T-helper 2 cell treated with Interferon-gamma antibody and Interleukin-4, amounts not matched to agents 5 μg/mL and 100 μg/mL, for 36 hours (primary cell): ENCODE data around the gene NKX2-8.

Experiments used
- DNase-seq: peaks from one replicate; pipeline ENCODE4 v3.0.0; 2021; ENCODE audit warnings: low spot score
- H3K27ac Mint-ChIP-seq: one replicate; pipeline ENCODE4 v1.8.0; 2021; ENCODE audit warnings: mild to moderate bottlenecking, mixed read lengths
- H3K27me3 Mint-ChIP-seq: one replicate; pipeline ENCODE4 v1.8.0; 2021; ENCODE audit warnings: low read depth, mixed read lengths
- H3K36me3 Mint-ChIP-seq: one replicate; pipeline ENCODE4 v1.8.0; 2021; ENCODE audit warnings: low read depth, mixed read lengths
- H3K4me1 Mint-ChIP-seq: one replicate; pipeline ENCODE4 v1.8.0; 2021; ENCODE audit warnings: low read depth, mixed read lengths
- H3K4me3 Mint-ChIP-seq: one replicate; pipeline ENCODE4 v1.8.0; 2022; ENCODE audit warnings: mild to moderate bottlenecking, moderate library complexity, mixed read lengths
- H3K9me3 Mint-ChIP-seq: one replicate; pipeline ENCODE4 v1.8.0; 2021; ENCODE audit warnings: mixed read lengths

The NKX2-8 gene

DNA sequence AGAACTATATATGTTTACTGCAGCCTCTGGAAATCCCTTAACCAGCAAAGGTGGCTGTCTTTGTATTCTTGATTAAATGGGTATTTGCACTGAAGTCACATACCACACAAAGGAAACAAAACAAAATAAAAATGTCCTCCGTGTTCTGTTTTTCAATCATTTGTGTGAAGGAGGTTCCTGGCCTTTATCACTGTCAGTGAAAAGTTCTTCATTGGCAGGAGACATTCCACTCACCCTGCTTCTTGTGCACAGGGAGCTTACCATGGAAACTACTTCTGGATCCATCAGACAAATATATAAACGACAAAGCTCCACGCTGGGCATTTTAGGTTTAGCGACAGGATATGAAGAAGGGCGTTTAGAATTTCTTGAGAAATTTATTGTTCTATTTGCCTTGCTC, 5.7 kb upstream of the NKX2-8 start:
- H3K36me3 Mint-ChIP-seq = no peaks in the 10 kb centered on the region
- no peak overlapping the region for H3K27ac Mint-ChIP-seq
- H3K4me1 Mint-ChIP-seq = no peaks in the 10 kb centered on the region
- H3K9me3 Mint-ChIP-seq = no peaks in the 10 kb centered on the region
- H3K27me3 Mint-ChIP-seq = peaks cover 76% of the 10 kb centered on the region
- DNase-seq = no peak
- no peak overlapping the region for H3K4me3 Mint-ChIP-seq

DNA sequence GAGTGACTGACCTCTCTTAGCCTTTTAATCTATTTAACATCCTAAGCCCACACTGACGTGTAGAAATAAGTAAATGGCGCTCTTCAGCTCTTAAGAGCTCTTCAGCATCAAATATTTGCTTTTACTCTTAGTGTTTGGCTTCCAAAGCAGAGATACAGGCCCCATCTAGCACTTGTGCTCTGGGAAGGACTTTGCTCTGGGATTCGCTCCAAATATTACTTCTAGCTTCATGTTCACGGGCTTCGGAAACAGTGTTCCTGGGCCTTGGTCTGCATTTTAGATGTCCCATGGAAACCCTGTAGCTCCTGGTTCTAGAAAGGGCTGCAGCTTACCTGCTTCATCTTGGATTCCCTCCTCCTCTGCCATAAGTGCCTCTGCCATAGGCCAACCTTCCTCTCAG, 2.7 kb upstream of the NKX2-8 start:
- Mint-ChIP-seq H3K9me3 (no peaks in the 10 kb centered on the region), H3K27ac (no peak overlapping the region), H3K4me3 (no peak overlapping the region), H3K36me3 (no peaks in the 10 kb centered on the region), H3K4me1 (no peaks in the 10 kb centered on the region), H3K27me3 (peaks cover 80% of the 10 kb centered on the region)
- DNase-seq = no peak

DNA sequence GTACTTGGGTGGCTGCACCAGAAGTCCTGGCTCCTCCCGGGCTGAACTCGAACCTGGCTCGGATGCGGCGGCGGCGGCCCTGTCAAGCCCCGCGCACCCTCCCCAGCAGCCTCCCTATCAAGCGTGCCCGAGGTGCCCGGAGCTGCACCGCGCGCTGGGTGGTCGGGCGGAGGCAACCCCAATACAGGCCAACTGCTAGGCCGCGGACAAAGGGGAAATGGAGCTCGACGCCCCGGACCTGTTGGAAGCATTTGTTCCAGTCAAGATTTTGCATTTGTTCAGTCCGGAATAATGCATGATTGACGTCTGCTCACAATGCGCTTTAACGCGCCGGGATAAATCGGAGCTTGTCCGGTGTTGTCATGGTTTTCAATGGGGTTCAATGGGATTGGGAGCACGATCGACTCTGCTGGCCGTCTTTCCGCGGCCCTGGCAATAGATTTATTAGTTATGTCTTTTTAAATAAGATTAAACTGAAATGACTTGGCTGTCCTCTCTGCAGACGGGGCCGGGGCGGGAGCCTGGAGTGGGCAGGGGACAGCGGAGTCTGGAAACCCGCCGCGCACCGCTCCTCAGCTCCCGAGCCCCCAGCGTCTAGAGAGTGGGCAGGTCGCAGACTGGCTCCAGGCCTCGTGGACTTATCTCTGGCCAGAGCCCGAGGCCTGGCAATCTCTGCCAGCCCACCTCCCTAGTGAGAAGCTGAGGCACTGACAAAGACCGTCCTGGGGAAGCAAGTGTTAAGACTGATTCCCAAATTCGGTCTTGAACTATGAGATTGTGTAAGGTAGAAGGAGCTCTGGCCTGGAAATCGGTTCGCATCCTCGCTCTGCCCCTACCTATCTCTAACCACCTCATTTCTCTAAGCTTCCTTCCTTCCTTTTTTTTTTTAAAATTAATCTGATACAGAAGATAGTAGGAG, 1.7 kb upstream of the NKX2-8 start:
- H3K27me3 Mint-ChIP-seq = peaks cover 82% of the 10 kb centered on the region

DNA sequence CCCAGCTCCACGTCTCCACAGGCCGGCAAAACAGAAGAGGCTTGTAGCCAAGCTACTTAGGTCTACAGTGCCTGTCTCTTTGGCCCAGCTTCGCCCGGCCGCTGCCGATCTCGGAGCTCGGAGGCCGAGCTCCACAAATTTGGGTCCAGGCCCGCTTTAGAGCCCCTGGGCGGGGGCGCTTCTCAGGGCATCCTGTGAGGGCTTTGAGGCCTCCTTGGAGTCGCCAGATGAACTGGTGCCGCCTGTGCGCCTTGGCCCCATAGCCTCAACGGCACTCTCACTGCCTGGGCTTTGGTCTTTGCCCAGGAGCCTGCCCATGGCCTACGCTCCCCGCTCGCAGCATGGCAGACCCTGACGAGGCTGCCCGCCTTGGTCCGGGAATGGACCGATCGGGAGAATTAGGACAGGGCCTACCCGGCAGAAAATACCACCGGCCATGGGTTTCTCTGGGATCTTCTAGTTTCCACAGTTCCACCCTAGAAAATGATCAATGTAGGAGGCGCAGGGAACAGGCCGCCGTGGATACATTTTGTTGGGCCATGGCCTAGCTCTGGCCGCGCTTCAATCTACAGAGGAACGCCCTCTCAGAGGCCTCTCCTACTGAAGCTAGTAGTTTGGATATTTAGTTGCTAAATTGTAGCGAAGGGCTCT, 953 bp upstream of the NKX2-8 start:
- peaks cover 80% of the 10 kb centered on the region for H3K27me3 Mint-ChIP-seq
- no peak overlapping the region for H3K27ac Mint-ChIP-seq
- DNase-seq = no peak
- no peak overlapping the region for H3K4me3 Mint-ChIP-seq
- H3K4me1 Mint-ChIP-seq = no peaks in the 10 kb centered on the region
- H3K9me3 Mint-ChIP-seq = no peaks in the 10 kb centered on the region
- no peaks in the 10 kb centered on the region for H3K36me3 Mint-ChIP-seq

More for the DNA sequence above, 1.7 kb upstream of the NKX2-8 start:
- H3K9me3 Mint-ChIP-seq = no peaks in the 10 kb centered on the region
- no peak for DNase-seq
- H3K27ac Mint-ChIP-seq = no peak overlapping the region
- H3K4me3 Mint-ChIP-seq = no peak overlapping the region
- no peaks in the 10 kb centered on the region for H3K4me1 Mint-ChIP-seq
- H3K36me3 Mint-ChIP-seq = no peaks in the 10 kb centered on the region

DNA sequence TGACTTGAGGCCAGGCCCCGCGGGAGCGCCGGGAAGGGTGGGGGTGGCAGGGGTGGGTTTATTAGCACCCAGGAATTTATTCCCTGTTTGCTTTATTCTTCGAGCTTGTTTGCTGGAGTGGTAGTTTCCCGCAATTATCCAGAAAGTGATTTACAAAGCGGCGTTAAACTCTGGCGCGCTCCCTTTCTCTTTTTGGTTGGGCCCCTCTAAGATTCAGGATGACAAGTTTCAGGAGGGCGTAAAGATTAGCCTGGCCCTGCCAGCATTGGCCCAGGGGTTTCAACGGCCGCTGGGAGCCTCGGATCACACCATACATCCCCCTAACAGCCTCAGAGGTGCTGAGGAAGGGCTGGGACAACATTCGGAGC, 444 bp upstream of the NKX2-8 start:
- Mint-ChIP-seq H3K4me3 (no peak overlapping the region), H3K36me3 (no peaks in the 10 kb centered on the region), H3K27me3 (peaks cover 80% of the 10 kb centered on the region), H3K27ac (no peak overlapping the region), H3K9me3 (no peaks in the 10 kb centered on the region), H3K4me1 (no peaks in the 10 kb centered on the region)
- DNase-seq = no peak

DNA sequence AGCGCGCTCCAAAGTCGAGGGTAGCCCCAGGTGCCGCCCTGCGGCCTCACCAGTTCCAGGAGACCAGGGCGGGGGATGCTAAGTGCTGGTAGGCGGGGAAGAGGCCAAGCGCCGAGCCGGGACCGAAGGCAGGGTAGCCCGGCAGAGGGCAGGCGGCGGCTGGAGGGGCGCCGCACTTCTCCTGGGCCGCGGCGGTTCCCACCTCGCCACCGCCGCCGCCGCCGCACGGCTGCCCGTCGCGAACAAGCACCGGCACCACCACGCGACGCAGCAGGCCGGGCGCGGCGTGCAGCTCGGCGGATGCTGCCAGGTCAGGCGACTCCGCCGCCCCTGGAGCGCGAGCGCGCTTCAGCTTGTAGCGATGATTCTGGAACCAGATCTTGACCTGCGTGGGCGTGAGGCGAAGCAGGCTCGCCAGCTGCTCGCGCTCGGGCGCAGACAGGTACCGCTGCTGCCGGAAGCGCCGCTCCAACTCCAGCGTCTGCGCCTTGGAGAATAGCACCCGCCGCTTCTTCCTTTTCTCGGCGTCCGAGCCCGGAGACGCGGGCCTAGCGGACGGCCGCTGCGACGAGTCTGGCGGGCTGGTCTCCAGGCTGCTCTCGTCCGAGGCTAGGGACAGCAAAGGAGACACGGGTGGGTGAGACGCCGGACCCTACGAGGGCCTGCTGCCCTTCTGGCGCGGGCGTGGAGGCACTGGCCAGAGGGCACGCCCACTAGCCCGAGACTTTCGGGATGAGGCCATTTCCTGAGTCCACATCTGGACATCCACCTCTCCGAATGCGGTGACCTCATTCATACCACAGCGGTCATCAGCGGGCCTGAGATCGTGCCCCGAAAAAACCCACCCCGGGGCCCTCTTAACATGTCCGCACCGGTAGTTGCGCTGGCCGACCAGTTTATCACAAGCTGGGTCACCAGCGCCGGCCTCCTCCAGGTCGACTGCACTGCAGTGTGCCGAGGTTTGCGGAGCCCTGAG, 1.3 kb downstream of the NKX2-8 start:
- Mint-ChIP-seq H3K27ac (no peak overlapping the region), H3K27me3 (peaks cover 67% of the 10 kb centered on the region)

DNA sequence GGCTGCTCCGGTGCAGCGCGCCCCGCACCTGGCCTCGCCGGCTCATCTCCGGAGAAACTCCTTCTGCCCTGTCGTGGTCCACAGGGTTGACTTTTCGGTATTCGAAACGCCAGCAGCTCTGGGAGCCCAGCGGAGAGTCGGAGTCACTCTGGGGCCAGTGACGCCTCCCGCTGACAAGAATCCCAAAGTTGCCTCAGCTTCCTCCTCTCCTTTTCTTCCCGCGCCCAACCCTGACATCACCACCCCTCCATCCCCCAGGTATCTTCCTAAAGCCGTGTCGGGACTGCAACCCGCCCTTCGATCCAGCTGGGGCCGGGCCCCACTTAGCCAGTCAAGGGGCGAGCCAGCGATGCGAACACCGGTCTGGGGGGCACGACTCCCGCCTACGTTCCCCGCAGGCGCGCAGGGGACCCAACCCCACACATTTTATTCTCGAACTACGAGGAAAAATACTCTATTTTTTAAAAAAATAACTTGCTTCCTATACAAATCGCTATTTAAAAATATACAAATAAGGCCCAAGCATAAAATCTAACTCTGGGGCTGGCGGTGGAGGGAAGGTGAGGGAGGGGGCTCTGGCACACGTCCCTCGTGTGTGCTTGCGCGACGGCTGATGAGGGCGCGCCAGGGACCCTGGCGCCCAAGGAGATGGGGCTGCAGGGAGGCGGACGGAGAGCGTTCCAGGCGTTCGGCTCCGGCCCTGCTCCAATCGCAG, 2.1 kb downstream of the NKX2-8 start:
- Mint-ChIP-seq H3K27me3 (peaks cover 62% of the 10 kb centered on the region), H3K4me3 (no peak overlapping the region), H3K4me1 (no peaks in the 10 kb centered on the region), H3K36me3 (no peaks in the 10 kb centered on the region), H3K27ac (no peak overlapping the region), H3K9me3 (no peaks in the 10 kb centered on the region)
- DNase-seq = no peak

More for the DNA sequence above, 1.3 kb downstream of the NKX2-8 start:
- no peaks in the 10 kb centered on the region for H3K9me3 Mint-ChIP-seq
- H3K4me1 Mint-ChIP-seq = no peaks in the 10 kb centered on the region
- no peak for DNase-seq
- peak overlapping the region; percentile 15 for H3K4me3 Mint-ChIP-seq
- H3K36me3 Mint-ChIP-seq = no peaks in the 10 kb centered on the region

DNA sequence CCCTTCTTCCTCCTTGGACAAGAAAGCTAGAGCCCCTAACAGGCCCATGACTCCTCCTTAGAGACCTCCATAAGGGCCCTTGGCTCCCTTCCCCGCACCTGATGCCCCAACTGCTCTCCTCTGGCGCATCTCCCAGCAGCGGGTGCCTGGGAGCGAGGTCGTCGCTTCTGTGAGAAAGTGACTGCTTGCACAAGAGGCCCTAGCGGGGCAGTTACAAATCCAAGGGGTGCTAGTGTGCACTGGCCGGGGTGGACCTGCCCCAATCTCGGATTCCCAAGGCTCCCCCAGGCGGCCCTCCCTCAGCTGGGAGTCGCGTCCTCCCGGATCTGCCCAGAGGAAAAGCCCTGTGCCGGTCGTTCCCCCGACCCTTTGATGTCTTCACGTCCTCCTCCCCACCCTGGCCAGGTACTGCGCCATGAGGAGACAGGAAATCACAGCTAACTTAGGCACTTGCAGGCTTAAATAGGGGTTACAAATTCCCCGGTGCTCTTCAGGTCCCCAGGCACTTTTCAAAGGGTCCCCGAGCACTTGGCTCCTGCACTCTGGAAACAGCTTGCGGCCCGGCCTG, 2.8 kb downstream of the NKX2-8 start:
- Mint-ChIP-seq H3K36me3 (no peaks in the 10 kb centered on the region), H3K27me3 (peaks cover 56% of the 10 kb centered on the region), H3K27ac (no peak overlapping the region), H3K9me3 (no peaks in the 10 kb centered on the region), H3K4me3 (no peak overlapping the region), H3K4me1 (no peaks in the 10 kb centered on the region)
- DNase-seq = no peak

DNA sequence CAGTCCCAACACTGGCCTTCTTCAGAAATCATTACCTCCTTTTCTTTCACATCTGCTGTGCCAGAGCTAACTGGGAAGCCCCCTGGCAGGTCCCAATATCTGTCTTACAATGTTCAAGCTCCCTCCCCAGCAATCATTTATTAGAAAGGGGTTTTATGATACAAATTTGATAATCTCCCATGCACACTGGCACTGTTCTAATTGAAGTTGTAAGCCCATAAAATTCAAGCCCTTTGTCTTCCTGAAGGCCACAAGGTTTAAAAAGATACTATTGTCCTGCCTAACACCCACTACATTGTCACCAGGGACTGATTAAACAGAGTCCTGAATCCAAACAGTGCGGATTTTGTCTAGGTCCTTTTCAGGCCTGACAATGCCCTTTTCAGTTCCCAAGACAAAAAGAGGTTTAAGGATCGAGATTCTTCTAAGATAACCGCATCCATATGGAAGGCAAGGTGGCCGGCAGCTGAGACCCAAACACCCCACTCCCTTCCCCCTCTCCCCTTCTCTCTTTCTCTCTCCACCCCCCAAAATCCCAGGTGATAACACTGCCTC, 3.3 kb downstream of the NKX2-8 start:
- Mint-ChIP-seq H3K27ac (no peak overlapping the region), H3K36me3 (no peaks in the 10 kb centered on the region), H3K9me3 (no peaks in the 10 kb centered on the region), H3K4me3 (no peak overlapping the region), H3K4me1 (no peaks in the 10 kb centered on the region), H3K27me3 (peaks cover 50% of the 10 kb centered on the region)
- no peak for DNase-seq

DNA sequence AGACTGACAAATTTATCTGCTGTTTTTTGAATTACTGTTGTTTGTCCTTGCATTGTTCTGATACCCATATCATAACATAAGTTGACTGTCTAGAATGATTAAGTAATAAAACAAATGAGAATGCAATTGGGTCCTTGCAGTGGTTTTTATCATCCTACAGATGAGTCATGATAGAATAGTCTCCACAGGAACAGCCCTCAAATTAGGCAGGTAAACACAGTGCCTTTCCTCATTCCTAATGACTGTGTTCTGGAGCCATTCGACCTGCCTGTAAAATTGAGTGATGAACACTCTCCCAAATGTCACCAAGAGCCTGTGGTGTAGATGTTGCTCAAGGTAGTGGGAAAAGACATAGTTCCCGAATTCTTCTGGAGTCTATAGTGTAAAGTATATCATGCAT, 12.3 kb downstream of the NKX2-8 start:
- Mint-ChIP-seq H3K36me3 (no peaks in the 10 kb centered on the region), H3K9me3 (no peaks in the 10 kb centered on the region), H3K4me3 (no peak overlapping the region), H3K27ac (no peak overlapping the region), H3K4me1 (no peaks in the 10 kb centered on the region), H3K27me3 (peaks cover 3% of the 10 kb centered on the region)
- no peak for DNase-seq

DNA sequence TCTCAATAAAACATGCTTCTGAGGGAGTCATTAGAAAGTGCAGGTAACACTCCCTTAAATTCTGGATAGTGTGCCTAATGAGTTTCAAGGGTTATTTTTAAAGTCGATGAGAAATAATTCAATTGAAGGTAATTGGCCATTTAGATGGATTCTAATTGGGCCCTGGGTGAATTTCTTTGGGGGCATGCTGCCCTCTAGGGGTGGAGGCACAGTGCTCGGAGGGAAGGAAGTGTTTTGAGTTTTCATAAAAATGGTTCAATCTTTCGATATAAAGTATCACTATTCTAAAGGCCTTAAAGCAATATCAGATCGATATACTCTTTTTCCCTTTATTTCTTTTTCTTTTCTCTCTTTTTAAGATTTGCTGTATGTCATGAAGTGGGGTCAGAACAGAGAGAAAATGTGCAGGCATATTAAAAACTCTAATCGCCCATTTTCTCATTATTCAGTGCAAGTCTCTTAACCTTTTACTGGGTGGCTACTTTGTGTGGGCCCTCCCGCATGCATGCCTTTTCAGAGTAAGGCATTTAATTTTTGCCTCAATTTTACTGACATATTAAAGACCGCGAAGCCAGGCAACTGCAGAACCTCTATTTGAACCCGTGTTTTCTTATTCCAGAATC, 25.5 kb downstream of the NKX2-8 start:
- Mint-ChIP-seq H3K27me3 (peaks cover 8% of the 10 kb centered on the region), H3K4me3 (no peak overlapping the region), H3K9me3 (no peaks in the 10 kb centered on the region), H3K27ac (no peak overlapping the region), H3K4me1 (peaks cover 2% of the 10 kb centered on the region), H3K36me3 (no peaks in the 10 kb centered on the region)
- no peak for DNase-seq

DNA sequence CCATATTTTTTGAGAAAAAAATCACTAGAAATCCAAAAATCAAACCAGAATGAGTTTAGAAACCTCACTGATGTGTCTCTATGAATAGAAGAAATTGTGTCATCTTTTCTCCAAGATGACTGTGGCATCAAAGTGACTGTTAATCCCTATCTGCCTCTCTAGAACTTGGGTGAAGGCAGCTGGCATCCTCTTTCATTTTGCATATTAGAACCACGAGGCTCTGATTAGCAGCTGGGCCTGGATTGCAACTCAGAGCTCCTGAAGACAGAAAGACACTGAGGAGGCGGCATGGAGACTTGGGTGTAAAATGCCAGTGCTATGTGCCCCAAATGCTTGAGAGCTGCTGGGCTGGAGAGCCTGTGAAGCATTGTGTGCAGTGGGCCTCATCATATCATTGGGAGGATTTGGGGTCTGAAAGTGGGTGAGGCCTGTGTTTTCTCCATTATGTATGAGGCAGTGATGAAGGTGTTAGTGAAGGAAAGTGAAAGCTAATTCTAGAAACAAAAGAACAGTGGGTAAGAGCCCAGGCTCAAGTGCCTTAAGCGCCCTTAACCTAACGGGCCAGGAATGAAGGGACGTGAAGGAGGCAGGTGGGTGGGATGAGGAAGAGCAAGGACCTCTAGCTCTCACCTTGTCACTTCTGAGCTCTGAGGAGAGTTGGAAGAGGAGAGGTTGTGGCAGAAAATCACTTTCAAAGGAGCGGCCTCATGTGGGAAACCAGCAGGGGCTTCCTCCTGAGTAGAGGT, 26.2 kb downstream of the NKX2-8 start:
- no peak overlapping the region for H3K27ac Mint-ChIP-seq

More for the DNA sequence above, 26.2 kb downstream of the NKX2-8 start:
- DNase-seq = no peak
- Mint-ChIP-seq H3K9me3 (no peaks in the 10 kb centered on the region), H3K4me3 (no peak overlapping the region), H3K36me3 (no peaks in the 10 kb centered on the region), H3K4me1 (peaks cover 2% of the 10 kb centered on the region), H3K27me3 (peaks cover 6% of the 10 kb centered on the region)
